GM12878 (cell line): Measurements from ENCODE around the gene GOLGA2. TPM values are rescaled to one million over a fixed set of nuclear protein-coding genes. Genes with fewer than 3 reads are reported as not detected.

Experiments
- ATAC-seq: fragments of 200-7000 bp; cut with Tn5 transposase; 3 replicates; pipeline ENCODE4 v1.9.1; 2020; ENCODE audit warnings: mild to moderate bottlenecking, moderate library complexity
- BruUV-seq: library from RNA; stranded (reverse); fragments of 400-500 nt; replicated peaks from 2 replicates; lab custom pipeline; 2021; lab: Mats Ljungman, UMichigan
- CTCF ChIA-PET: fragments of 300-600 bp; sonication (Branson Sonifier 250); formaldehyde crosslinking; extraction: SDS; loops from one replicate; lab custom pipeline; 2021; ENCODE audit warnings: inconsistent platforms; lab: Yijun Ruan, JAX
- POLR2A ChIA-PET: fragments of 350-600 bp; formaldehyde crosslinking; extraction: SDS; loops from one replicate; lab custom pipeline; 2021; ENCODE audit warnings: inconsistent platforms; lab: Charles Lee
- RAD21 ChIA-PET: fragments of 300-600 bp; sonication (Branson Sonifier 250); formaldehyde crosslinking; loops from one replicate; lab custom pipeline; 2023; ENCODE audit warnings: antibody characterized with exemption; ENCODE audit not compliant: unreplicated experiment; lab: Charles Lee
- SMC1A ChIA-PET: fragments of 300-600 bp; sonication (Branson Sonifier 250); formaldehyde crosslinking; loops from one replicate; lab custom pipeline; 2023; ENCODE audit not compliant: unreplicated experiment, uncharacterized antibody; lab: Charles Lee
- DNase-seq: peaks from one replicate; pipeline ENCODE4 v3.0.0-alpha.2; 2011; ENCODE audit warnings: low read depth, low spot score
- FAIRE-seq: peaks from 3 replicates; lab custom pipeline; 2011; peaks lifted over from hg19 to GRCh38; lab: Jason Lieb, UNC
- H2AFZ ChIP-seq: 2 replicates; pipeline ENCODE4 v1.6.0; 2011; ENCODE audit warnings: low read depth, low read length, control low read depth; ENCODE audit not compliant: control insufficient read depth
- H3K27ac ChIP-seq: 2 replicates; pipeline ENCODE4 v1.5.1; 2011; ENCODE audit warnings: control low read depth; ENCODE audit not compliant: control insufficient read depth, insufficient read depth
- H3K27me3 ChIP-seq, 2 experiments: replicated peaks in 1 of 2; 2 replicates each; pipeline versions ENCODE4 v1.6.0 to v1.6.1; 2011; ENCODE audit warnings: low read length in 1 of 2; ENCODE audit not compliant: control insufficient read depth in 2 of 2, insufficient read depth in 2 of 2
- H3K36me3 ChIP-seq, 2 experiments: 2 replicates each; pipeline ENCODE4 v1.5.1; 2011; ENCODE audit warnings: low read length in 1 of 2; ENCODE audit not compliant: control insufficient read depth in 2 of 2, insufficient read depth in 2 of 2
- H3K4me1 ChIP-seq: 2 replicates; pipeline ENCODE4 v1.6.1; 2011; ENCODE audit warnings: mild to moderate bottlenecking, low read length, moderate library complexity, mixed read lengths; ENCODE audit not compliant: control insufficient read depth, insufficient read depth
- H3K4me2 ChIP-seq: 2 replicates; pipeline ENCODE4 v1.6.0; 2011; ENCODE audit warnings: control low read depth; ENCODE audit not compliant: control insufficient read depth, insufficient read depth
- H3K4me3 ChIP-seq: fragments of 200-600 bp; sonication (generic); 2 replicates; pipeline ENCODE4 v1.5.1; 2016
- H3K79me2 ChIP-seq: 2 replicates; pipeline ENCODE4 v1.6.0; 2011; ENCODE audit warnings: low read length; ENCODE audit not compliant: control insufficient read depth, insufficient read depth
- H3K9ac ChIP-seq: 2 replicates; pipeline ENCODE4 v1.8.0; 2011; ENCODE audit warnings: low read length, control low read depth, mixed read lengths; ENCODE audit not compliant: control insufficient read depth, insufficient read depth
- H3K9me3 ChIP-seq: replicated peaks from 3 replicates; pipeline ENCODE4 v1.5.1; 2011; ENCODE audit warnings: mild to moderate bottlenecking, low read length; ENCODE audit not compliant: control insufficient read depth, insufficient read depth
- H4K20me1 ChIP-seq: 2 replicates; pipeline ENCODE4 v1.6.0; 2011; ENCODE audit not compliant: control insufficient read depth, insufficient read depth
- BMI1 ChIP-seq: fragments of 450-650 bp; IDR thresholded peaks from 2 replicates; pipeline ENCODE4 v1.6.1; 2016; ENCODE audit warnings: mild to moderate bottlenecking, moderate library complexity, borderline replicate concordance
- CREB1 ChIP-seq: IDR thresholded peaks from 2 replicates; pipeline ENCODE4 v1.6.1; 2012; ENCODE audit warnings: low read depth, mild to moderate bottlenecking, inconsistent platforms
- EZH2 ChIP-seq: IDR thresholded peaks from 2 replicates; pipeline ENCODE4 v1.6.1; 2012; ENCODE audit warnings: low read depth, mild to moderate bottlenecking, control low read depth, inconsistent platforms, low read length, borderline replicate concordance; ENCODE audit not compliant: control insufficient read depth
- HSF1 ChIP-seq: fragments of 150-350 bp; IDR thresholded peaks from 2 replicates; pipeline ENCODE4 v1.6.1; 2014; ENCODE audit warnings: mild to moderate bottlenecking, low read depth, low read length
- MTA2 ChIP-seq: fragments of 450-650 bp; IDR thresholded peaks from 2 replicates; pipeline ENCODE4 v1.6.1; 2016; ENCODE audit warnings: low read depth, mild to moderate bottlenecking, moderate library complexity
- NKRF ChIP-seq: fragments of 450-650 bp; conservative IDR thresholded peaks from 2 replicates; pipeline ENCODE4 v1.6.1; 2017; ENCODE audit warnings: mild to moderate bottlenecking, moderate library complexity
- NR2F1 ChIP-seq: fragments of 450-650 bp; conservative IDR thresholded peaks from 2 replicates; pipeline ENCODE4 v1.6.1; 2017; ENCODE audit warnings: mild to moderate bottlenecking
- POLR2AphosphoS5 ChIP-seq: IDR thresholded peaks from 2 replicates; pipeline ENCODE4 v1.6.1; 2011; ENCODE audit warnings: mild to moderate bottlenecking, low read length, inconsistent platforms
- RCOR1 ChIP-seq: conservative IDR thresholded peaks from 2 replicates; pipeline ENCODE4 v1.6.1; 2012; ENCODE audit warnings: low read depth, low read length, improper control_type of control experiment
- SKIL ChIP-seq: fragments of 450-650 bp; IDR thresholded peaks from 2 replicates; pipeline ENCODE4 v1.6.1; 2017; ENCODE audit warnings: mild to moderate bottlenecking, low read depth, inconsistent platforms; ENCODE audit not compliant: poor library complexity, severe bottlenecking
- SMARCA5 ChIP-seq: fragments of 450-650 bp; IDR thresholded peaks from 2 replicates; pipeline ENCODE4 v1.6.1; 2017; ENCODE audit warnings: mild to moderate bottlenecking
- ZNF217 ChIP-seq: fragments of 450-650 bp; IDR thresholded peaks from 2 replicates; pipeline ENCODE4 v1.6.1; 2017; ENCODE audit warnings: antibody characterized with exemption, mild to moderate bottlenecking
- ZNF274 ChIP-seq: IDR thresholded peaks from one replicate; pipeline ENCODE4 v1.8.0; 2011; ENCODE audit not compliant: insufficient read length, insufficient read depth
- ZNF592 ChIP-seq: fragments of 450-650 bp; IDR thresholded peaks from 2 replicates; pipeline ENCODE4 v1.6.1; 2017; ENCODE audit warnings: mild to moderate bottlenecking, moderate library complexity
- whole genome bisulfite sequencing: methylation state at CpG from one replicate; pipeline ENCODE4 v1.1.6; 2016; ENCODE audit warnings: low lambda C conversion rate; ENCODE audit not compliant: insufficient replicate concordance, insufficient coverage; ENCODE audit errors: missing lambda C conversion rate; 5-methylcytosine and 5-hydroxymethylcytosine counted together
- in situ Hi-C: fragments of 300-500 bp; cut with MboI; formaldehyde crosslinking; loops from 9 replicates; pipeline ENCODE4 v1.14.3; 2018; ENCODE audit warnings: mixed read lengths
- intact Hi-C: fragments of 100-400 bp; cut with micrococcal nuclease; formaldehyde crosslinking; loops from one replicate; pipeline ENCODE4 v1.14.2; 2022; ENCODE audit not compliant: unreplicated experiment
- polyA plus RNA-seq, 11 experiments: library from polyadenylated mRNA; depleted of rRNA in 4 of 11; unstranded in 6 of 11; stranded (reverse) in 5 of 11; fragments of >200 nt; fragmentation: Nextera tagmentation in 4 of 11; fragmentation: Illumina TruSeq in 1 of 11; extraction: Ambion mirVana in 4 of 11; extraction: Trizol in 1 of 11; gene quantifications; 1 replicate in 1 of 11; 2 replicates in 10 of 11; pipeline versions ENCODE4 v1.2.1 to v1.2.3, GENCODE V29; 2011 to 2016; ENCODE audit warnings: inconsistent platforms in 2 of 11, missing spikeins in 2 of 11, low read depth in 1 of 11
- total RNA-seq, 4 experiments: library from RNA; depleted of rRNA in 3 of 4; stranded (reverse); fragments of >200 nt in 3 of 4; fragmentation: Illumina TruSeq in 1 of 4; extraction: Trizol in 1 of 4; gene quantifications; 2 replicates each; pipeline versions ENCODE4 v1.2.1 to v1.2.3, GENCODE V29; 2013 to 2021

GOLGA2 gene
- total and polyA plus RNA-seq, 10 of the 15 experiments (the other 5 are each of a cell fraction or from before 2014, with no cell fraction given): 5.9 to 32.6 (median 19.7) TPM

GRCh38 chr9:128211186-128211980 is 64.4 kb downstream of the GOLGA2 start:
- H4K20me1 ChIP-seq: no peaks in the 10 kb centered on the region
- H3K27me3 ChIP-seq: peaks cover 1 to 2% of the 10 kb centered on the region in 2 experiments; a peak in 2 of 4 replicates
- H3K9ac ChIP-seq: no peak overlapping the region
- in situ Hi-C loops: no loop called here
- no peak overlapping the region for H3K27ac ChIP-seq
- H3K4me2 ChIP-seq: no peak overlapping the region
- ChIA-PET RAD21 (no interaction called here), SMC1A (no interaction called here), CTCF (interaction anchor here (0.8 to 1.0 kb wide), 2 partner anchors 13 to 21 kb away, joined by 3 to 4 read pairs; no protein-coding TSS in a partner anchor), POLR2A (no interaction called here)
- 20% methylated on average over 12 of the region's 12 CpGs for WGBS
- DNase-seq: no peak
- H3K36me3 ChIP-seq: no peaks in the 10 kb centered on the region
- intact Hi-C loops: no loop called here
- BruUV-seq: no TSS peak
- FAIRE-seq: no peak
- no peak overlapping the region for H3K4me3 ChIP-seq
- H3K79me2 ChIP-seq: no peaks in the 10 kb centered on the region
- H2AFZ ChIP-seq: no peak overlapping the region
- H3K9me3 ChIP-seq: no peaks in the 10 kb centered on the region
- no peaks in the 10 kb centered on the region for H3K4me1 ChIP-seq
- ATAC-seq: no peak
- TF ChIP-seq SKIL: no peak
- no peak for TF ChIP-seq SMARCA5
- TF ChIP-seq MTA2: no peak
- no peak for TF ChIP-seq BMI1
- TF ChIP-seq NKRF: no peak
- no peak for TF ChIP-seq ZNF217
- no peak for TF ChIP-seq ZNF592
- TF ChIP-seq CREB1: no peak
- no peak for TF ChIP-seq EZH2
- TF ChIP-seq RCOR1: no peak
- no peak for TF ChIP-seq POLR2AphosphoS5
- TF ChIP-seq NR2F1: no peak
- no peak for TF ChIP-seq ZNF274
- no peak for TF ChIP-seq HSF1
